GM18526 (cell line): Measurements from ENCODE around the gene GPX3.

Experiments
- POLR2A ChIP-seq: IDR thresholded peaks from 3 replicates; pipeline ENCODE4 v1.6.1; 2011; ENCODE audit not compliant: insufficient read length; ENCODE audit errors: extremely low read depth

GPX3 gene, protein sequence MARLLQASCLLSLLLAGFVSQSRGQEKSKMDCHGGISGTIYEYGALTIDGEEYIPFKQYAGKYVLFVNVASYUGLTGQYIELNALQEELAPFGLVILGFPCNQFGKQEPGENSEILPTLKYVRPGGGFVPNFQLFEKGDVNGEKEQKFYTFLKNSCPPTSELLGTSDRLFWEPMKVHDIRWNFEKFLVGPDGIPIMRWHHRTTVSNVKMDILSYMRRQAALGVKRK

DNA sequence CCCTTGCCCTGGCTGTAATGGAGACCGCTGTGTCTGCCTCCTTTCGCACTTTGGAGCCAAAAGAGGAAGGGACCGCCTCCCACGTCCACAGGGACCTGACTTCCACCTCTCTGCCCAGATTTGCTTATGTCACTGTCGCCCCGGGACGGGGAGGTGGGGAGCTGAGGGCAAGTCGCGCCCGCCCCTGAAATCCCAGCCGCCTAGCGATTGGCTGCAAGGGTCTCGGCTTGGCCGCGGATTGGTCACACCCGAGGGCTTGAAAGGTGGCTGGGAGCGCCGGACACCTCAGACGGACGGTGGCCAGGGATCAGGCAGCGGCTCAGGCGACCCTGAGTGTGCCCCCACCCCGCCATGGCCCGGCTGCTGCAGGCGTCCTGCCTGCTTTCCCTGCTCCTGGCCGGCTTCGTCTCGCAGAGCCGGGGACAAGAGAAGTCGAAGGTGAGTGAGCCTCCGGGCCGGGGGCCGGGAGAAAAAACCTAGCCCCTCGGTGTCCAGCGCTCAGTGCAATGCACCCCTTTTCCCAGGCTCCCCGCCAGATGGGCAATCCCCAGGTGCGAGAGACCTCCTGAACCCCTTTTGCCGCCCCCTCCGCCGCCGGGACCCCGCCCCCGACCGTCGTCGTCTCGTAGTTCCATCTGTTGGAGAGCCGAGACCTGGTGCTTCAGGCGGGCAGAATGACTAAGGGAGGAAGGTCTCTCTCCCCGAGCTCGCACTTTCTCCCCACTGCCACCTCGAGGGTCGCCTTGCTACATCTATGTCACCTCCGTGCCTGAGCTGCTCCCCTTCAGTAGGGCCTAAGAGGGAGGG, at the start of gene GPX3:
TSS of gene GPX3 (plus strand) at position 288 of the 807 bp plus-strand sequence. CDS start at position 352, 64 bp downstream.
- no peak for TF ChIP-seq POLR2A

- TF ChIP-seq POLR2A: no peak
These were observed 41.8 kb upstream of the GPX3 start for GRCh38 chr5:150978590-150978989.

- TF ChIP-seq POLR2A: no peak
These were observed 32.6 kb upstream of the GPX3 start for GRCh38 chr5:150987746-150988145.

- TF ChIP-seq POLR2A: no peak
These were observed 30.7 kb upstream of the GPX3 start for GRCh38 chr5:150989695-150990094.

DNA sequence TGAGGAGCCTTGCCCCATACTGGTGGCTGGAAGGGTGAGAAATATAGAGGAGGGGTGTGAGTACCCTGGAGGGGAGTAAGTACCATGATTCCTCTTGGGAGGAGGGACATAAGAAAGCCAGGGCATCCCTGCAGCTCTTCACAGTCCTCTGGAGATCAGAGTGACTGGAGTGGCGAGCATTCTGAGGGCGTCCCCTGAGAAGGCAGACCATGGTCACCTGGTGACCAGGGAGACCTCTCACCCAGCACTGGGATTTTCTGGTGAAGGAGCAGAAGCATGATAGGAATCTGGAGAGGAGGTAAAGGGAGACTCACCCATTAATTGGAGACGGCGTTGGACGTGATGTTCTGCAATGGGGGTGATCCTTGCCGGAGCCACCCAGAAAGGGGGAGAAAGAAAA, 27.7 kb upstream of the GPX3 start:
- no peak for TF ChIP-seq POLR2A

DNA sequence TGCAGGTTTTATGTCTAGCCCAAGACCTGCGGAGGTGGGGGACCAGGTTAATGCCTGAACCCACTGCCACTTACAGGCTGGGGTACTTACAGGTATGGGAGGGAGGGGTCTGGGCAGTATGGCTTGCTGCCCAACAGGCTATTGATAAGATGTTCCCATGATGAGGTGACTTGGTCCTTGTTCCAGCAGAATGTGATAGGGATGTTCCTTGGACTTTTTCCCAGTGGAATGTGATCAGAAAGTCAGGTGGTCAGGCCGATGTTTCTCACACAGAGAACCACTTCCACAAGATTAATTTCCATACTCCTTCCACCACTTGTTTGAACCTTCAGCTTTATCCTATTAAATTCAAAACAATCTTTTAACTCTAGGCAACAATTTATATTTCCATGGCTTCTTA, 27.0 kb upstream of the GPX3 start:
- TF ChIP-seq POLR2A: no peak

GRCh38 chr5:150993826-150994412, 26.5 kb upstream of the GPX3 start:
- TF ChIP-seq POLR2A: no peak

GRCh38 chr5:150999704-151000442, 20.5 kb upstream of the GPX3 start:
- no peak for TF ChIP-seq POLR2A

GRCh38 chr5:151001436-151001835, 19.0 kb upstream of the GPX3 start:
- no peak for TF ChIP-seq POLR2A

GRCh38 chr5:151002250-151002649, 18.1 kb upstream of the GPX3 start:
- TF ChIP-seq POLR2A: no peak

DNA sequence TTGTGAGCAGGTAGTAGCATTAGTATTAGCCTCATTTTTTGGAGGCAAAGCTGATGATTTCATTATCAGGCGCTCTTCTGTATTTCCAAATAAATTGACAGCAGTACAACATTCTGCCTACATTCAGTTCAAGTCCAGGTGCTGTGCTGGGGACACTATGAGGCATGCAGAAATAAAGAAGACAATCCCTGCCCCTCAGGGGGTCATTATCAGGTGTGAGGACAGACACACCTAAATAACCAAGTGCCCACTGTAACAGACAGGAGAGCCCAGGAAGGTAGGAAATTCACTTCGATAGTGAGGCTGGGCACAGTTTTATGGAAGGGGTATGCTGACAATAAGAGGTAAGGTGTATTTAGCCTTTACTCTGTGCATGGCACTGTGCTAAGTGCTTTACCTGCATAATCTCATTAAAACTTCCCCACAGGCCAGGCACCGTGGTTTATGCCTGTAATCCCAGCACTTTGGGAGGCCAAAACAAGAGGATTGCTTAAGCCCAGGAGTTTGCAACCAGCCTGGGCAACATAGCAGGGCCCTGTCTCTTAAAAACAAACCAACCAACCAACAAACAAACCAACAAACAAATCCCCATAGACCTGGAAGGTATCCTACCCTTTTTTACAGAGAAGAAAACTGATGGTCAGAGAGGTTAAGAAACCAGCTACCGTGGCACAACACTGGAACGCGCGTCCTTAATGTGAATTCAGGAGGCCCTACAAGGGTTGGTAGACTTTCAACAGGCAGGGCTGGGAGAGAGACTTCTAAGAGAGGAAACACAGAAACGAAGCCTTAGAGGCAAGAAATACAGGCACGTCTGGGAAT, 17.5 kb upstream of the GPX3 start:
- no peak for TF ChIP-seq POLR2A

DNA sequence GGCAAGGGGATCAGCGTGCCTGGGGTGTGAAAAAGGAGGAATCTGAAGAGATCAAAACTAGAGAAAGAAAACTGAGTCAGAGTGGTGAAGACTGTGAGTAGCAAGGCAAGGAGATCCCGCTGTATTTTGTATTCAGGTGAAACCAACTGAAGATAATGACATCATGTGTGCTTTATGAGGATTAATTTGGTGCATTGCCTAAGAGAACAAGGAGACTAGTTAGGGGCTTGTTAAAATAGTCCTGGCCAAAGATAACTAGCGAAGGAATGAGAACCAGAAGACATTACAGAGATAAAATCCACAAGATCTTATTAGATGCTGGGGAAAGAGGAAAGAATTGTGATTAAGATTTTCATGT, 16.9 kb upstream of the GPX3 start:
- TF ChIP-seq POLR2A: no peak

- no peak for TF ChIP-seq POLR2A
These were observed 15.9 kb upstream of the GPX3 start for GRCh38 chr5:151004499-151004898.

- no peak for TF ChIP-seq POLR2A
These were observed 15.0 kb upstream of the GPX3 start for GRCh38 chr5:151005187-151005949.
